ENCODE data around the gene MIS18A.

MIS18A gene

DNA sequence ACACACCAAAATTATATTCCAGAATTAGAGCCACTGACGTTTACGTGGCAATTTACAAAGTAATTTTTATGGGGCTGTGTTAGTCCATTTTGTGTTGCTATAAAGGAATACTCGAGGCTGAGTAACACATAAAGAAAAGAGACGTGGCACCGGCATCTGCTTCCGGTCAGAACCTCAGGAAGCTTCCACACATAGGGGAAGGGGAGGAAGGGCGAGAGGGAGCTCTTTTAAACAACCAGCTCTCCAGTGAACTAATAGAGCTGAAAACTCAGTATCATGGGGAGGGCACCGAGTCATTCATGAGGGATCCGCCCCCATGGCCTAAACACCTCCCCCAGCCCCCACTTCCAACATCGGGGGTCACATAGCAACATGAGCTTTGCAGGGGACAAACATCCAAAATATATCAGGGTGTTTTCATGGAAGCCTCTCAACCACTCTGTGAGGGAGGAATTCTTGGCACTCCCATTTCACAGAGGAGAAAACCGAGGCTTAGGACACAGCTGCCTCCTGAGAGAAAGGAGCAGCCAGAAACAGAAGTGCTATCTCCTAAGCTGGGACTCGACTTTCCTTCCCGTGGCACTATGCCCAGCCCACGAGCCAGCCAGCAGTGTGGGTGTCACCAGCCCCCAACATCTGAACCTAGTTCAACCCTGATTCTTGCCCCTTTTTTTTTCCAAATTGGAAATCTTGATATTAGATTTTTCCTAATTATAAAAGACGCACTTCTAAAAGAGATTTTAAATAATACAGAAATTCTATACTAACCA is 29.2 kb downstream of the MIS18A start:
- no peak for DNase-seq

GRCh38 chr21:32248571-32249461 is 30.0 kb downstream of the MIS18A start:
- no peak for DNase-seq

DNA sequence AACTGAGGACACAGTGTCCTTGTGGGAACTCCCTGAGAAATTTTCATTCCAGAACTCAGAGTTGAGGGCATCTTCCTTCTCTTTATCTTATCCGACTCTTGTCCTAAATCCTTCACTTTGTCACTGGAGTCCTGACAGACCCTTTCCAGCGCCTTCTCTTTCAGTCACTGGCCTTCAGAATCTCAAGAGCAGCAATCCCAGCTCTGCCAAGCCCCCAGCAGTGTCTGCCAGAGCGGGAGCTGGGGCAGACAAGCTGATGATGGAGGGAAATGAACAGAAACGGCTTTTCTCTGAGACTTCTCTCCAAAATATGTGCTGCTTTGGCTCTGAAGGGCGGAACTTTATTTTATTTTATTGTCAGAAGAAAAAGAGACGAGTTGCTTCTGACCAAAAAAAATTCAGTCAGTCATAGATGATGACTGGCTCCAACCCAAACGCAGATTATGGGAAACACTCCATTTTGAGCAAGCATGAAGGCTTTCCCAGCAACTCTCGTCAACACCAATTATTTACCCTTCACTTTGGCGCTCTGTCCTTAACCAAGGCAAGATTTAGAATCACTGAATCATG is 32.2 kb downstream of the MIS18A start:
- no peak for DNase-seq

DNA sequence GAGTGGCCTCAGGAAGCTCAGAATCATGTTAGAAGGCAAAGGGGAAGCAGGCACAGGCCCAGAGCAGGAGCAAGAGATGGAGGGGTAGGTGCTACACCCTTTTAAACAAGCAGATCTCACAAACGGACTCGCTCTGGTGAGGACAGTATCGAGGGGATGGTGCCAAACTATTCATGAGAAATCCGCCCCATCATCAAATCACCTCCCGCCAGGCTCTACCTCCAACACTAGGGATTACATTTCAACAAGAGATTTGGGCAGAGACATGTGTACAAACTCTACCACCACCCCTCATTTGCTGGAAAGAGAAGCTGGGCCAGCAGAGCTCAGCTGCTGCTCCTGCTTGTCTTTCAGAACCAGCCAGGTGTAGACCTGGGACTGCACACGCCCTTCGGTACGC is 32.9 kb downstream of the MIS18A start:
- no peak for DNase-seq

DNA sequence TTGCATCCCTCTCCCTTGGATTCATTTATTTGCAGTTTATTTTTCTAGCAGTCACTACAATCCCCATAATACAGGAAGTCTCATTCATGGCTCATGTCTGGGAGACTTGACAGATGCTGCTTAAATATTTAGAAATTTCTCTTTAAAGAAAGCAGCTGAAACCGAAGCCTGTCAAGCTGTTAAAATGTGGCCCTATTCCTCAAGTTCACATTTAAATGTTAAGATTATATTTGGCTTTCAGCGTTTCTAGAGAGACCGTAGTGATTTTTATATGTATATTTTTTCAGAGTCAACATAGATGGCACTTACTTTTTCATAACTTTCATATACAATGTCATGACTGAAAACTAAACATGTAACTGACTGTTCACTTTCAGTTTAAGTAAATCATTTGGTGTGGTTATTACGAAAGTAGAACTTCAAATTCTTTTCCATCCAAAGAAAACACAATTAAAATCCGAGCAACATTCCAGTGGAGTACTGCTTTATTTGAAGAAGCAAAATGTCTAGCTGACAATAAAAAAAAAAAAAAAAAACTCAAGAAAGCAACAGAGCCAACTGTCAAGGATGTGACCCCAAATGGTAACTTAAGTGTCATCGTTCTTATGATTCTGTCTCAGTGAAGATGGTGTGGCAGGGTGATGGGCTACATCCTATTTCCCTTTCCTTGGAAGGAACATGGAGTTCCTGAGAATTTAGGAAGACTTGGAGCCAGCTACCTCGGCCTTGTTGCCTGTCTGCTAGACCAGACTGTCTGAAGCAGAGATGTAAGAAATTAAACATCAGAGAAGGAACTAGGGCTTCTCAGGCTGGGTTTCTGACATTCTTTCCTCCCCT is 37.8 kb downstream of the MIS18A start:
- DNase-seq = no peak

- no peak for DNase-seq
Observed at GRCh38 chr21:32239551-32239950, 39.3 kb downstream of the MIS18A start.

DNA sequence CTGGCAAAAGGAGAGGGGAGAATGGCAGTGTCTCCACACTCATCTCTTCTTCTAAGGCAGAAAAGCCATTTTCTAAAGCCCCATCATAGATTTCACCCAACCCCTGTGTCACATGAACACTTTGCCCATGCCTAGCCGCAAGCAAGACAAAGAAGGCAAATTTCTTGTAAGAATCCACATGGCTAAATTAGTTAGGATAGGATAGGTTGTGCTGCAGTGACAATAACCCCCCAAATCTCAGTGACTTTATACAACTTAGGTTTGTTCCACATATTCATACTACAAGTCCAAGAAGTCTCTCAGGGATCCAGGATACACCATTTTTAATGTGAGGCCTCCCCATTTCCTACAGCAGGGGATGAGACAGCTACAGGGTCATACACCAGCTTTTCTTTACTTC is 40.8 kb downstream of the MIS18A start:
- no peak for DNase-seq

DNA sequence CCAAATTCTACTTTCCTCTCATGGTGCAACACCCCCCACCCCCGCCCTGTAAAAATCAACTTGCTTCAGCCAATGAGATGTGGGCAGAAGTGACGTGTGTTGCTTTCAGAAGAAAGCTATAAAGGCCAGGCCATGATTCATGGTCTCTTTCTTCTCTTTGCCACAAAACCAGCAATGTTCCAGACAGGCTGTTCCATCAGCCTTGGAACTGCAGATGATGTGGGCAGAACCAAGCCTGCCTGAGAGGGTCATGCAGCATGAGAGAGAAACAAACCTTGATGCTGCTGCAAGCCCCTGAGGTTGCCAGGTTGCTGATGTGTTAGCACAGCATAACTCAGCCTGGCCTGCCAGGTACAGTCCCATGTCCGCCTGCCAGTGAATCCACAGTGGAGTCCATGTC is 41.8 kb downstream of the MIS18A start:
- DNase-seq = no peak

GRCh38 chr21:32233722-32234301 is 45.0 kb downstream of the MIS18A start:
- no peak for DNase-seq

- DNase-seq = no peak
Observed at GRCh38 chr21:32233055-32233546, 45.7 kb downstream of the MIS18A start.

- no peak for DNase-seq
Observed at GRCh38 chr21:32226444-32226843, 52.4 kb downstream of the MIS18A start.
